ENCODE data around the gene UNC5CL. TPM values are rescaled to one million over a fixed set of nuclear protein-coding genes. Genes with fewer than 3 reads are reported as not detected.

Gene UNC5CL
- total RNA-seq, 2 donors from 2014 or later: 0.46 to 1.6 TPM

- Histone ChIP-seq H3K27ac (peak overlapping the region; percentile 98 to 100), H3K36me3 (no peaks in the 10 kb centered on the region), H3K4me1 (replicated peaks) (peaks cover 10% of the 10 kb centered on the region), H3K4me3 (peak overlapping the region; percentile 1 to 64), H3K27me3 (replicated peaks; ENCODE audit: insufficient read depth) (no peaks in the 10 kb centered on the region), H3K9me3 (no peaks in the 10 kb centered on the region)
- intact Hi-C loops (cut with DNase I): no loop called here
- WGBS: 27% methylated on average over 11 of the region's 11 CpGs
- DNase-seq (ENCODE audit: low spot score): peak; percentile 15
- TF ChIP-seq, protein P1, sequence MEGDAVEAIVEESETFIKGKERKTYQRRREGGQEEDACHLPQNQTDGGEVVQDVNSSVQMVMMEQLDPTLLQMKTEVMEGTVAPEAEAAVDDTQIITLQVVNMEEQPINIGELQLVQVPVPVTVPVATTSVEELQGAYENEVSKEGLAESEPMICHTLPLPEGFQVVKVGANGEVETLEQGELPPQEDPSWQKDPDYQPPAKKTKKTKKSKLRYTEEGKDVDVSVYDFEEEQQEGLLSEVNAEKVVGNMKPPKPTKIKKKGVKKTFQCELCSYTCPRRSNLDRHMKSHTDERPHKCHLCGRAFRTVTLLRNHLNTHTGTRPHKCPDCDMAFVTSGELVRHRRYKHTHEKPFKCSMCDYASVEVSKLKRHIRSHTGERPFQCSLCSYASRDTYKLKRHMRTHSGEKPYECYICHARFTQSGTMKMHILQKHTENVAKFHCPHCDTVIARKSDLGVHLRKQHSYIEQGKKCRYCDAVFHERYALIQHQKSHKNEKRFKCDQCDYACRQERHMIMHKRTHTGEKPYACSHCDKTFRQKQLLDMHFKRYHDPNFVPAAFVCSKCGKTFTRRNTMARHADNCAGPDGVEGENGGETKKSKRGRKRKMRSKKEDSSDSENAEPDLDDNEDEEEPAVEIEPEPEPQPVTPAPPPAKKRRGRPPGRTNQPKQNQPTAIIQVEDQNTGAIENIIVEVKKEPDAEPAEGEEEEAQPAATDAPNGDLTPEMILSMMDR (IDR thresholded peaks at IDR 0.05): no peak
- TF ChIP-seq POLR2A (IDR thresholded peaks at IDR 0.05) (no peak), POLR2AphosphoS5 (IDR thresholded peaks at IDR 0.05) (no peak)
Observed at GRCh38 chr6:41074692-41075436, 35.8 kb upstream of the UNC5CL start.

GRCh38 chr6:41073968-41074691 is 35.1 kb upstream of the UNC5CL start:
- Histone ChIP-seq H3K27me3 (replicated peaks; ENCODE audit: insufficient read depth) (no peaks in the 10 kb centered on the region), H3K4me1 (replicated peaks) (peaks cover 10% of the 10 kb centered on the region), H3K9me3 (no peaks in the 10 kb centered on the region), H3K4me3 (peak overlapping the region; percentile 64 to 91), H3K27ac (peak overlapping the region; percentile 98 to 100), H3K36me3 (no peaks in the 10 kb centered on the region)
- DNase-seq (ENCODE audit: low spot score): no peak
- WGBS: 4% methylated on average over 11 of the region's 11 CpGs
- intact Hi-C loops (cut with DNase I): no loop called here
- TF ChIP-seq, protein P1 (IDR thresholded peaks at IDR 0.05): no peak
- TF ChIP-seq POLR2A (IDR thresholded peaks at IDR 0.05) (no peak), POLR2AphosphoS5 (IDR thresholded peaks at IDR 0.05) (peak; percentile 4)

DNA sequence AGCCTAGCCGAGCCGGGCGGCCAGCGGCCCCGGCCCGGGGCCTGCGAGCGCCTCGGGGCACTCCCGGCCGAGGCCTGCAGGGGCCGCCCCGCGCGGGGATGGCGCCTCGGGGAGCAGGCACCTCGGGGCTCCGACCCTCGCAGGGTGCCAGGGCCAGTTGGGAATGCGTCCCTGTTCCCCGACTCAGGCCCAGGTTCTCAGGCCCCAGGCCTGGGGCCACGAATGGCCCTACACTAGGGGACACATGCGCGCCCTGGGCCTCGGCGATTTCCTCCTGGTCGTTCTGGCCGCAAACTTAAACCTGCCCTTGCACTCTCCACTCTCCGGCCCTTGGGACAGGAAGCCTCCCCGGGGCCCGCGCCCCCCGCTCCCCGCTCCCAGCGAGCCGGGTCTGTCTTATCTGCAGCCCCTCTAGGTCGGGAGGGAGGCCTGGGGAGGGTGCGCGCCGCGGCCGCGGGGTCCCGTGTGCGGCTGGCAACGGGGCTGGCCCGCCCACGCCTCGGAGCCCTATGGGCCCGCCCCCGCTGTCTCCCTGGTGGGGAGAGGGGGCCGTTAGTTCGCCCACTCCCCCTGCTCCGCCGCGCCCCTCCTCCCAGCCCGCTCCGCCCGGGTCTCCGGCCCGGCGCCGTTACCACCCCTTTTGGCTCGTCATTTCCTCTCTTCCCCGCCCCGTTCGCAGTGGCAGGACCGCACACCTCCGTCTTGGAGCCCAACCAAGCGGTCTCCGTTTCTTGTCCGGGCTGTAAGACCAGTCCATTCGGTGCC is 34.4 kb upstream of the UNC5CL start:
- peak; percentile 95 for DNase-seq (ENCODE audit: low spot score)
- peak; percentile 93 for TF ChIP-seq POLR2AphosphoS5 (IDR thresholded peaks at IDR 0.05)
- TF ChIP-seq, protein P1 (IDR thresholded peaks at IDR 0.05): peak in 2 of 4 experiments; percentile 40 to 49
- TF ChIP-seq POLR2A (IDR thresholded peaks at IDR 0.05): peak; percentile 89
- intact Hi-C loops (cut with DNase I): no loop called here
- H3K27ac ChIP-seq: peak overlapping the region; percentile 98 to 100
- no peaks in the 10 kb centered on the region for H3K36me3 ChIP-seq
- H3K27me3 ChIP-seq (replicated peaks; ENCODE audit: insufficient read depth): no peaks in the 10 kb centered on the region
- H3K4me1 ChIP-seq (replicated peaks): peaks cover 10% of the 10 kb centered on the region
- 0% methylated on average over 53 of the region's 74 CpGs for WGBS
- no peaks in the 10 kb centered on the region for H3K9me3 ChIP-seq
- H3K4me3 ChIP-seq: peak overlapping the region; percentile 64 to 91

DNA sequence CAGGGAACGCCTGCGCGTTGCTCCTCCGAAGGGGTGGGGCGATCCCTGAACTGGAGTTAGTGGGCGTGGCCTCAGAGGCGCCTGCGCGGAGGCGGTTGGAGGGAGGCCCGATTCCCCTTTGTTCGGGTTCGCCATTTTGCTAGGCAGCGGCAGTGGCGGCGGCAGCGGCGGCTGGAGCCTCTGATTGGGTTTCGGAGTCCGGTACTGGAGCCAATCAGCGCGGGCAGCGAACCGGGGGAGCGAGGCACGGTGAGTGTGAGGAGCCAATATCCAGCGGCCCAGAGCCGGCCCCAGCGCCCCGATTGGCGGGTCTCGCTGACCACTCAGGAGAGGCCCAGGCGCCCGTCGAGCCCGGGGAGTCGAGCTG is 33.8 kb upstream of the UNC5CL start, which contains the start of gene NFYA:
NFYA (plus strand) TSS at position 139 of the 367 bp plus-strand sequence. CDS start 6,116 bp downstream, outside the sequence.
- no peaks in the 10 kb centered on the region for H3K27me3 ChIP-seq (replicated peaks; ENCODE audit: insufficient read depth)
- DNase-seq (ENCODE audit: low spot score): no peak
- WGBS: under 1% methylated on average over 33 of the region's 37 CpGs
- TF ChIP-seq, protein P1 (IDR thresholded peaks at IDR 0.05): no peak
- TF ChIP-seq POLR2AphosphoS5 (IDR thresholded peaks at IDR 0.05) (peak; percentile 87), POLR2A (IDR thresholded peaks at IDR 0.05) (peak; percentile 83)
- no peaks in the 10 kb centered on the region for H3K36me3 ChIP-seq
- intact Hi-C loops (cut with DNase I): no loop called here
- peak within 1 kb of the TSS; percentile 64 to 91 for H3K4me3 ChIP-seq
- H3K27ac ChIP-seq: peak within 1 kb of the TSS; percentile 98 to 100
- no peaks in the 10 kb centered on the region for H3K9me3 ChIP-seq
- peaks cover 10% of the 10 kb centered on the region for H3K4me1 ChIP-seq (replicated peaks)
